ENCODE data around the gene CCDC13. TPM values are rescaled to one million over a fixed set of nuclear protein-coding genes. Genes with fewer than 3 reads are reported as not detected.

The CCDC13 gene
- total and polyA plus RNA-seq, 7 experiments from 2014 or later = 0.34 to 1.5 (median 0.70) TPM; not detected in 2

DNA sequence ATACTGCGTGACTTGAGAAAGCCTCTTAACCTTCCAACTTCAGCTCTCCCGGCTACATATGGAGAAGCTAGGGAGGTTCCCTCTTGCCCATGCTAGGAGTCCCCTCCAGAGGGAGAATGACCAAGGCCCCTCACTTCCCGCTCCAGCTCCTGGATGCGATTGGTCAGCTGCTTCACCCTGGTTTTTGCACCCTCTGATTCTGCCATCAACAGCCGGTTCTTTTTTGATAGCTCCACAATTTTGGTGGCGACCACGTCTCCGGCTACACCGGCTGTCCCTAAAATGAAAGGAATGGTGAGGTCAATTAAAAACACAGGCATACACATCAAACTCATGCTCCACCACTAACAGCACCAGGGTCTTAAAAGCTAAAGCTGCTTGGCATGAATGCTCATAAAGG, 20.6 kb downstream of the CCDC13 start:
- intact Hi-C loops (cut with micrococcal nuclease) = loop anchor here in 1 of 2 donors (5.0 kb wide), 1 partner anchor 250 kb away; the partner anchor contains the start of gene VIPR1

GRCh38 chr3:42751609-42752008, 21.4 kb downstream of the CCDC13 start:
- H3K9me3 Mint-ChIP-seq = no peaks in the 10 kb centered on the region
- H3K36me3 ChIP-seq (ENCODE audit: control insufficient read depth in 2 of 3, insufficient read depth in 3 of 3, low read length in 3 of 3) = no peaks in the 10 kb centered on the region
- H3K4me1 Mint-ChIP-seq = peaks cover 16 to 37% (median 31%) of the 10 kb centered on the region in 7 donors
- ChIA-PET POLR2A (no interaction called here), CTCF (interaction anchor here (0.8 to 1.2 kb wide), 2 partner anchors 9 to 28 kb away, joined by 3 to 4 read pairs; no protein-coding TSS in a partner anchor)
- H3K27me3 Mint-ChIP-seq = no peaks in the 10 kb centered on the region
- no peak overlapping the region for H3K27ac Mint-ChIP-seq
- no peak overlapping the region for H3K27ac ChIP-seq (ENCODE audit: low read depth, low read length)
- no peak overlapping the region for H3K4me3 Mint-ChIP-seq
- H3K27me3 ChIP-seq (ENCODE audit: control insufficient read depth in 2 of 2, insufficient read depth in 2 of 2, low read length in 2 of 2) = no peaks in the 10 kb centered on the region
- DNase-seq (no peak), ATAC-seq (no peak)
- intact Hi-C loops (cut with micrococcal nuclease) = loop anchor here in 1 of 2 donors (5.0 kb wide), 1 partner anchor 249 kb away; the partner anchor contains the start of gene VIPR1
- H3K4me1 ChIP-seq (ENCODE audit: control insufficient read depth in 2 of 2, insufficient read depth in 2 of 2, low read length in 2 of 2) = peaks cover 15 to 32% of the 10 kb centered on the region in 2 donors
- H3K4me3 ChIP-seq (ENCODE audit: low read length) = no peak overlapping the region
- no peaks in the 10 kb centered on the region for H3K9me3 ChIP-seq (ENCODE audit: control insufficient read depth in 2 of 3, low read length in 3 of 3)
- peaks cover 0 to 3% (median 0%) of the 10 kb centered on the region in 5 donors for H3K36me3 Mint-ChIP-seq

More for the DNA sequence above, 20.6 kb downstream of the CCDC13 start:
- Mint-ChIP-seq H3K4me1 (peaks cover 16 to 29% (median 25%) of the 10 kb centered on the region in 7 donors), H3K27me3 (peaks cover 0 to 4% (median 0%) of the 10 kb centered on the region in 5 donors), H3K27ac (no peak overlapping the region), H3K36me3 (peaks cover 0 to 3% (median 0%) of the 10 kb centered on the region in 5 donors), H3K4me3 (no peak overlapping the region), H3K9me3 (no peaks in the 10 kb centered on the region)
- ATAC-seq = no peak
- Histone ChIP-seq H3K36me3 (ENCODE audit: control insufficient read depth in 2 of 3, insufficient read depth in 3 of 3, low read length in 3 of 3) (no peaks in the 10 kb centered on the region), H3K27ac (ENCODE audit: low read depth, low read length) (no peak overlapping the region), H3K27me3 (ENCODE audit: control insufficient read depth in 2 of 2, insufficient read depth in 2 of 2, low read length in 2 of 2) (no peaks in the 10 kb centered on the region), H3K4me3 (ENCODE audit: low read length) (no peak overlapping the region), H3K4me1 (ENCODE audit: control insufficient read depth in 2 of 2, insufficient read depth in 2 of 2, low read length in 2 of 2) (peaks cover 9 to 24% of the 10 kb centered on the region in 2 donors), H3K9me3 (ENCODE audit: control insufficient read depth in 2 of 3, low read length in 3 of 3) (no peaks in the 10 kb centered on the region)
- POLR2A ChIA-PET = no interaction called here
- DNase-seq = no peak
- CTCF ChIA-PET = interaction anchor here (0.8 to 1.2 kb wide), 2 partner anchors 10 to 27 kb away, joined by 3 to 4 read pairs; no protein-coding TSS in a partner anchor

GRCh38 chr3:42750834-42751233, 22.2 kb downstream of the CCDC13 start:
- ATAC-seq = no peak
- Histone ChIP-seq H3K36me3 (ENCODE audit: control insufficient read depth in 2 of 3, insufficient read depth in 3 of 3, low read length in 3 of 3) (no peaks in the 10 kb centered on the region), H3K27me3 (ENCODE audit: control insufficient read depth in 2 of 2, insufficient read depth in 2 of 2, low read length in 2 of 2) (no peaks in the 10 kb centered on the region), H3K4me3 (ENCODE audit: low read length) (no peak overlapping the region), H3K4me1 (ENCODE audit: control insufficient read depth in 2 of 2, insufficient read depth in 2 of 2, low read length in 2 of 2) (peaks cover 15 to 38% of the 10 kb centered on the region in 2 donors), H3K9me3 (ENCODE audit: control insufficient read depth in 2 of 3, low read length in 3 of 3) (no peaks in the 10 kb centered on the region), H3K27ac (ENCODE audit: low read depth, low read length) (no peak overlapping the region)
- H3K4me1 Mint-ChIP-seq = peaks cover 16 to 44% (median 34%) of the 10 kb centered on the region in 7 donors
- H3K9me3 Mint-ChIP-seq = no peaks in the 10 kb centered on the region
- H3K27ac Mint-ChIP-seq = no peak overlapping the region
- CTCF ChIA-PET = no interaction called here
- POLR2A ChIA-PET = no interaction called here
- H3K27me3 Mint-ChIP-seq = no peaks in the 10 kb centered on the region
- no peak for DNase-seq
- intact Hi-C loops (cut with micrococcal nuclease) = loop anchor here in 1 of 2 donors (5.0 kb wide), 1 partner anchor 249 kb away; the partner anchor contains the start of gene VIPR1
- H3K36me3 Mint-ChIP-seq = peaks cover 0 to 3% (median 0%) of the 10 kb centered on the region in 5 donors
- H3K4me3 Mint-ChIP-seq = no peak overlapping the region

DNA sequence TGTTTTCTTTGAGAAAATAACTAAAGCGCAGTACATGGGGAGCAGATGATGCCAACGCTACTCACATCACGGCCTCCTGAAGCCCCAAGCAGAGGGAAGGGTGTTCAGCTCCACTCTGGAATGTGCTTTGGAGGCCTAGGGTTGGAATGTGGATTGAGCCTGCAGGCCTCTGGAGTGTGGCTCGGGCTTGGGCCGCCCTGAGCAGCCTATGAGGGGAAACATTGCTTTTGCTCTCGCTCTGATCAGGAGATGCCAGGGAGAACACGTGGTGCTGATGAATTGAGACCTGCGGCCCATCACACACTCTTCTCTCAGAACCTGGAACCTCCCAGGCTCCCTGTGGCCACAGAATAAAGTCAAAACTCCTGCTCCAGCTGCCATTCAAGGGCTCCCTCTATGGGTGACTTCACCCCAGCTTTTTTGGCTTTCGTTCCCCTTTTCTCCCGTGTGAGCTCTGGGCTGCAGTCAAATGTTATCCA, 23.3 kb downstream of the CCDC13 start:
- no peak overlapping the region for H3K4me3 ChIP-seq (ENCODE audit: low read length)
- no peaks in the 10 kb centered on the region for H3K27me3 ChIP-seq (ENCODE audit: control insufficient read depth in 2 of 2, insufficient read depth in 2 of 2, low read length in 2 of 2)
- ATAC-seq (peak; percentile 63), DNase-seq (no peak)
- no peaks in the 10 kb centered on the region for H3K36me3 ChIP-seq (ENCODE audit: control insufficient read depth in 2 of 3, insufficient read depth in 3 of 3, low read length in 3 of 3)
- H3K4me1 ChIP-seq (ENCODE audit: control insufficient read depth in 2 of 2, insufficient read depth in 2 of 2, low read length in 2 of 2) = peaks cover 15 to 38% of the 10 kb centered on the region in 2 donors
- intact Hi-C loops (cut with micrococcal nuclease) = loop anchor here (5.0 to 10.0 kb wide), 4 partner anchors 112 to 505 kb away; partner anchors contain the start of gene VIPR1 (in 1 of the 2)
- no peaks in the 10 kb centered on the region for H3K9me3 Mint-ChIP-seq
- ChIA-PET POLR2A (interaction anchor here (0.6 to 0.7 kb wide), 2 partner anchors 182 to 818 kb away, joined by 3 to 5 read pairs; no protein-coding TSS in a partner anchor), CTCF (no interaction called here)
- H3K9me3 ChIP-seq (ENCODE audit: control insufficient read depth in 2 of 3, low read length in 3 of 3) = no peaks in the 10 kb centered on the region
- H3K27me3 Mint-ChIP-seq = no peaks in the 10 kb centered on the region
- H3K4me1 Mint-ChIP-seq = peaks cover 16 to 40% (median 31%) of the 10 kb centered on the region in 7 donors
- no peak overlapping the region for H3K27ac ChIP-seq (ENCODE audit: low read depth, low read length)
- H3K36me3 Mint-ChIP-seq = peaks cover 0 to 3% (median 0%) of the 10 kb centered on the region in 5 donors
- peak overlapping the region in 4 of 9 donors; percentile 17 to 65 (median 36) for H3K27ac Mint-ChIP-seq
- H3K4me3 Mint-ChIP-seq = peak overlapping the region in 1 of 10 donors; percentile 12

DNA sequence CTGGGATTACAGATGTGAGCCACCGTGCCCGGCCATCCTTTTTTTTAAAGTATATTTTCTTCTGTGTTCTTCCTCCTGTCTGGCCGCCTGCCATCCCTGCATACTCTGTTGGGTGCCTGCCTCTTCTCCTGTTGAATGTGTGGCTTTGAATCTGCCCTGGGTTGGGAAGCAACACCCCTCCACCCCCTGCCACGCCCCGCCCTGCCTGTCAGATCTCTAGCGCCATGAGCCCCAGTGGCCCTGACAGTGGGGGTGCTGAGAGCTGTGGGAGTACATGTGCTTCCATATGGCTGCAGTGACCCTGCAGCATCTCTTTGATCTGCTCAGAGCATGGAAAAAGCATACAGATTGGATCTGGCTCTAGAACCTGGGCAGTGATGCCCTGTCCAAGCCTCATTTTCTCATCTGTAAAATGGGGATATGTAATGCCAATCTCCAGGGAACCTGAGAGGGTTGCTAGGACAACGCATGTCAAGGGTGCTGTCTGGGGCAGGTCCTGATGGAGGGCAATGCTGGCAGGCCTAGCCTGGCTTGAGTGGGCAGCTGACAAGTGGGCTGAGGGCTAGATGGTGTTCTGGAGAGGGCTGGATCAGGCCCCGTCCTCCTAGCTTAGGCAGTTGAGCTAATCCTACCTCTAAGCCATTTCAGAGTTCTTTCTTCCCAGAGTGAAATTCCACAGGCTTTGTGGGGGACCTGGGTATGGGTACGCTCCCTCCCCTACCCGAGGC, 23.9 kb downstream of the CCDC13 start:
- Mint-ChIP-seq H3K36me3 (peaks cover 0 to 3% (median 0%) of the 10 kb centered on the region in 5 donors), H3K27me3 (no peaks in the 10 kb centered on the region), H3K4me1 (peaks cover 16 to 44% (median 35%) of the 10 kb centered on the region in 7 donors), H3K27ac (peak overlapping the region in 5 of 9 donors; percentile 34 to 90 (median 79)), H3K4me3 (peak overlapping the region in 4 of 10 donors; percentile 12 to 49 (median 29)), H3K9me3 (no peaks in the 10 kb centered on the region)
- Histone ChIP-seq H3K27ac (ENCODE audit: low read depth, low read length) (no peak overlapping the region), H3K27me3 (ENCODE audit: control insufficient read depth in 2 of 2, insufficient read depth in 2 of 2, low read length in 2 of 2) (no peaks in the 10 kb centered on the region), H3K36me3 (ENCODE audit: control insufficient read depth in 2 of 3, insufficient read depth in 3 of 3, low read length in 3 of 3) (no peaks in the 10 kb centered on the region), H3K4me1 (ENCODE audit: control insufficient read depth in 2 of 2, insufficient read depth in 2 of 2, low read length in 2 of 2) (peaks cover 15 to 38% of the 10 kb centered on the region in 2 donors), H3K4me3 (ENCODE audit: low read length) (no peak overlapping the region), H3K9me3 (ENCODE audit: control insufficient read depth in 2 of 3, low read length in 3 of 3) (no peaks in the 10 kb centered on the region)
- ChIA-PET CTCF (interaction anchor here (1.8 kb wide), 1 partner anchor 8 kb away, joined by 9 read pairs; no protein-coding TSS in a partner anchor), POLR2A (interaction anchor here (0.6 to 0.7 kb wide), 2 partner anchors 182 to 817 kb away, joined by 3 to 5 read pairs; no protein-coding TSS in a partner anchor)
- ATAC-seq (no peak), DNase-seq (no peak)
- intact Hi-C loops (cut with micrococcal nuclease) = loop anchor here (5.0 to 10.0 kb wide), 3 partner anchors 112 to 504 kb away; no protein-coding TSS in a partner anchor

- H3K36me3 Mint-ChIP-seq = peaks cover 0 to 3% (median 0%) of the 10 kb centered on the region in 5 donors
- no peaks in the 10 kb centered on the region for H3K9me3 Mint-ChIP-seq
- Histone ChIP-seq H3K27ac (ENCODE audit: low read depth, low read length) (peak overlapping the region; percentile 7), H3K4me3 (ENCODE audit: low read length) (peak overlapping the region; percentile 23), H3K9me3 (ENCODE audit: control insufficient read depth in 2 of 3, low read length in 3 of 3) (no peaks in the 10 kb centered on the region), H3K4me1 (ENCODE audit: control insufficient read depth in 2 of 2, insufficient read depth in 2 of 2, low read length in 2 of 2) (peaks cover 15 to 38% of the 10 kb centered on the region in 2 donors), H3K36me3 (ENCODE audit: control insufficient read depth in 2 of 3, insufficient read depth in 3 of 3, low read length in 3 of 3) (no peaks in the 10 kb centered on the region), H3K27me3 (ENCODE audit: control insufficient read depth in 2 of 2, insufficient read depth in 2 of 2, low read length in 2 of 2) (no peaks in the 10 kb centered on the region)
- peaks cover 16 to 48% (median 40%) of the 10 kb centered on the region in 7 donors for H3K4me1 Mint-ChIP-seq
- ChIA-PET POLR2A (interaction anchor here (0.6 to 1.0 kb wide), 3 partner anchors 45 to 245 kb away, joined by 3 read pairs; partner anchors contain the start of gene VIPR1), CTCF (interaction anchor here (0.6 to 1.8 kb wide), 4 partner anchors 10 to 175 kb away, joined by 3 to 9 read pairs (median 4); no protein-coding TSS in a partner anchor)
- intact Hi-C loops (cut with micrococcal nuclease) = loop anchor here (5.0 to 10.0 kb wide), 3 partner anchors 110 to 503 kb away; no protein-coding TSS in a partner anchor
- peak; percentile 79 for ATAC-seq
- H3K27ac Mint-ChIP-seq = peak overlapping the region; percentile 56 to 92 (median 79)
- H3K27me3 Mint-ChIP-seq = no peaks in the 10 kb centered on the region
- peak overlapping the region; percentile 25 to 69 (median 61) for H3K4me3 Mint-ChIP-seq
- peak in 6 of 9 donors; percentile 26 to 54 (median 50) for DNase-seq
These were observed 25.5 kb downstream of the CCDC13 start for GRCh38 chr3:42747581-42747980.

All from naive thymus-derived CD4-positive, alpha-beta T cell (primary cell).